Measurements from ENCODE around the gene SAT1. TPM values are rescaled to one million over a fixed set of nuclear protein-coding genes. Genes with fewer than 3 reads are reported as not detected.
"Not testable (repeated sequence)": the region's sequence is repeated elsewhere in the genome, so short reads cannot be mapped to it uniquely, and the experiment has no call there.

The SAT1 gene
- total RNA-seq, 1 donor from 2014 or later = 193 TPM

- no peaks in the 10 kb centered on the region for H3K36me3 Mint-ChIP-seq (ENCODE audit: insufficient read depth)
Observed at GRCh38 chrX:23742697-23743622, 40.0 kb upstream of the SAT1 start, which contains the start of gene ACOT9. TSS of gene ACOT9 (minus strand) at chrX:23743276. CDS start at chrX:23743144, 132 bp downstream.

GRCh38 chrX:23743623-23743971 lies 39.4 kb upstream of the SAT1 start:
- not testable (repeated sequence) for H3K36me3 Mint-ChIP-seq (ENCODE audit: insufficient read depth)

More at GRCh38 chrX:23742697-23743622, 40.0 kb upstream of the SAT1 start, which contains the start of gene ACOT9:
- H3K4me1 Mint-ChIP-seq (ENCODE audit: low read depth) = peaks cover 11% of the 10 kb centered on the region
- no peak for TF ChIP-seq CTCF (IDR thresholded peaks at IDR 0.05; ENCODE audit: unreplicated experiment)
- no peaks in the 10 kb centered on the region for H3K27me3 Mint-ChIP-seq
- H3K4me3 Mint-ChIP-seq (ENCODE audit: low read depth) = peak within 1 kb of the TSS; percentile 76
- DNase-seq (ENCODE audit: low spot score, unreplicated experiment) = peak; percentile 61
- H3K27ac Mint-ChIP-seq = peak within 1 kb of the TSS; percentile 95
- no peaks in the 10 kb centered on the region for H3K9me3 Mint-ChIP-seq (ENCODE audit: low read depth)

GRCh38 chrX:23745786-23746185 lies 37.2 kb upstream of the SAT1 start:
- DNase-seq (ENCODE audit: low spot score, unreplicated experiment) = no peak
- Mint-ChIP-seq H3K27ac (no peak overlapping the region), H3K27me3 (no peaks in the 10 kb centered on the region), H3K4me1 (ENCODE audit: low read depth) (peaks cover 7% of the 10 kb centered on the region), H3K36me3 (ENCODE audit: insufficient read depth) (no peaks in the 10 kb centered on the region), H3K9me3 (ENCODE audit: low read depth) (no peaks in the 10 kb centered on the region), H3K4me3 (ENCODE audit: low read depth) (no peak overlapping the region)
- no peak for TF ChIP-seq CTCF (IDR thresholded peaks at IDR 0.05; ENCODE audit: unreplicated experiment)

More at GRCh38 chrX:23743623-23743971, 39.4 kb upstream of the SAT1 start:
- H3K27me3 Mint-ChIP-seq; H3K9me3 Mint-ChIP-seq (ENCODE audit: low read depth); DNase-seq (ENCODE audit: low spot score, unreplicated experiment): not testable (repeated sequence)
- Mint-ChIP-seq H3K4me3 (ENCODE audit: low read depth) (peak overlapping the region; percentile 76), H3K27ac (peak overlapping the region; percentile 95), H3K4me1 (ENCODE audit: low read depth) (peaks cover 11% of the 10 kb centered on the region)

DNA sequence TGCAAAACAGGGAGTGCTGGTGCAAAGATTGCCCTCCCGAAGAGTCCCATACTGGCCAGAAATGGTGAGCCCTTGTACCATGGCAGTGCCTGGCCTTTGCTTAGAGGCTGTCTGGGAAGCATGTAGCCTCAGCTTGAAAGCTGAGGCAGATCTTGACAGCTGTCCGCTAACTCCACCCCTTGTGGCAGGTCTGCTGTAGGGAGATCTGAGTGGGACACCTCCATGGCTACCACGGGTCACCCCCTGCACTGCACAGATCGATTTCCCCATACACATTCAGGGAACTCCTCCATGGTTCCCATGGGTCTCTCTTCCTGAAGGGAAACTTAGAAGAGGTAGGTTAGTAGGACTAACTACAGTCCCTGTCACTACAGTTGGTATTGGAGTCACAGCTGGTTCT lies 33.8 kb upstream of the SAT1 start:
- H3K36me3 Mint-ChIP-seq (ENCODE audit: insufficient read depth) = no peaks in the 10 kb centered on the region
- no peak for TF ChIP-seq CTCF (IDR thresholded peaks at IDR 0.05; ENCODE audit: unreplicated experiment)
- no peak for DNase-seq (ENCODE audit: low spot score, unreplicated experiment)

GRCh38 chrX:23749576-23749975 lies 33.4 kb upstream of the SAT1 start:
- no peak for DNase-seq (ENCODE audit: low spot score, unreplicated experiment)
- Mint-ChIP-seq H3K27ac (no peak overlapping the region), H3K9me3 (ENCODE audit: low read depth) (no peaks in the 10 kb centered on the region), H3K4me1 (ENCODE audit: low read depth) (no peaks in the 10 kb centered on the region), H3K4me3 (ENCODE audit: low read depth) (no peak overlapping the region), H3K36me3 (ENCODE audit: insufficient read depth) (no peaks in the 10 kb centered on the region), H3K27me3 (no peaks in the 10 kb centered on the region)
- TF ChIP-seq CTCF (IDR thresholded peaks at IDR 0.05; ENCODE audit: unreplicated experiment) = no peak

More for the DNA sequence above, 33.8 kb upstream of the SAT1 start:
- no peaks in the 10 kb centered on the region for H3K27me3 Mint-ChIP-seq
- H3K4me1 Mint-ChIP-seq (ENCODE audit: low read depth) = no peaks in the 10 kb centered on the region
- H3K27ac Mint-ChIP-seq = no peak overlapping the region
- H3K4me3 Mint-ChIP-seq (ENCODE audit: low read depth) = no peak overlapping the region
- no peaks in the 10 kb centered on the region for H3K9me3 Mint-ChIP-seq (ENCODE audit: low read depth)
